ENCODE data around the gene SMARCA5. TPM values are rescaled to one million over a fixed set of nuclear protein-coding genes. Genes with fewer than 3 reads are reported as not detected.

Gene SMARCA5
- 43.6 and 44.9 TPM in 2 replicates for total RNA-seq

- Histone ChIP-seq H3K4me3 (ENCODE audit: insufficient read depth, low read length) (peak within 1 kb of the TSS; percentile 78), H3K9me3 (ENCODE audit: low read depth, low read length) (no peaks in the 10 kb centered on the region), H3K27ac (ENCODE audit: low read depth, low read length) (peak within 1 kb of the TSS; percentile 98), H3K79me2 (ENCODE audit: insufficient read depth, low read length) (peaks cover 49% of the 10 kb centered on the region), H4K20me1 (ENCODE audit: insufficient read depth, low read length) (peaks cover 30% of the 10 kb centered on the region), H3K27me3 (ENCODE audit: insufficient read depth, low read length) (peaks cover 20% of the 10 kb centered on the region), H3K4me2 (ENCODE audit: insufficient read depth, low read length) (peak within 1 kb of the TSS; percentile 92), H2AFZ (ENCODE audit: low read length) (peak within 1 kb of the TSS; percentile 97), H3K36me3 (ENCODE audit: insufficient read depth, low read length) (peaks cover 13% of the 10 kb centered on the region), H3K4me1 (ENCODE audit: insufficient read depth, low read length) (peaks cover 11% of the 10 kb centered on the region)
- peak; percentile 94 for DNase-seq (ENCODE audit: insufficient read length, low spot score, missing footprints)
- no peak for TF ChIP-seq CTCF (IDR thresholded peaks at IDR 0.05; ENCODE audit: extremely low read depth, low read depth, low read length)
Measured at GRCh38 chr4:143513314-143514168, at the start of gene SMARCA5. TSS of gene SMARCA5 (plus strand) at chr4:143513702. CDS start at chr4:143513925, 223 bp downstream.

- H3K9me3 ChIP-seq (ENCODE audit: low read depth, low read length): no peaks in the 10 kb centered on the region
- no peaks in the 10 kb centered on the region for H3K4me1 ChIP-seq (ENCODE audit: insufficient read depth, low read length)
- H3K27me3 ChIP-seq (ENCODE audit: insufficient read depth, low read length): no peaks in the 10 kb centered on the region
- TF ChIP-seq CTCF (IDR thresholded peaks at IDR 0.05; ENCODE audit: extremely low read depth, low read depth, low read length): no peak
- H3K79me2 ChIP-seq (ENCODE audit: insufficient read depth, low read length): no peaks in the 10 kb centered on the region
- no peaks in the 10 kb centered on the region for H4K20me1 ChIP-seq (ENCODE audit: insufficient read depth, low read length)
- H3K4me3 ChIP-seq (ENCODE audit: insufficient read depth, low read length): no peak overlapping the region
- H3K36me3 ChIP-seq (ENCODE audit: insufficient read depth, low read length): peaks cover 3% of the 10 kb centered on the region
- no peak overlapping the region for H2AFZ ChIP-seq (ENCODE audit: low read length)
- DNase-seq (ENCODE audit: insufficient read length, low spot score, missing footprints): no peak
- H3K4me2 ChIP-seq (ENCODE audit: insufficient read depth, low read length): no peak overlapping the region
- no peak overlapping the region for H3K27ac ChIP-seq (ENCODE audit: low read depth, low read length)
Measured at GRCh38 chr4:143473334-143474126, 40.0 kb upstream of the SMARCA5 start.

GRCh38 chr4:143477487-143477886, 36.0 kb upstream of the SMARCA5 start:
- H3K36me3 ChIP-seq (ENCODE audit: insufficient read depth, low read length): no peaks in the 10 kb centered on the region
- H3K27ac ChIP-seq (ENCODE audit: low read depth, low read length): no peak overlapping the region
- no peaks in the 10 kb centered on the region for H3K4me1 ChIP-seq (ENCODE audit: insufficient read depth, low read length)
- DNase-seq (ENCODE audit: insufficient read length, low spot score, missing footprints): no peak
- H3K27me3 ChIP-seq (ENCODE audit: insufficient read depth, low read length): no peaks in the 10 kb centered on the region
- H3K9me3 ChIP-seq (ENCODE audit: low read depth, low read length): no peaks in the 10 kb centered on the region
- no peaks in the 10 kb centered on the region for H4K20me1 ChIP-seq (ENCODE audit: insufficient read depth, low read length)
- no peak overlapping the region for H2AFZ ChIP-seq (ENCODE audit: low read length)
- H3K4me2 ChIP-seq (ENCODE audit: insufficient read depth, low read length): no peak overlapping the region
- no peak for TF ChIP-seq CTCF (IDR thresholded peaks at IDR 0.05; ENCODE audit: extremely low read depth, low read depth, low read length)
- no peak overlapping the region for H3K4me3 ChIP-seq (ENCODE audit: insufficient read depth, low read length)
- no peaks in the 10 kb centered on the region for H3K79me2 ChIP-seq (ENCODE audit: insufficient read depth, low read length)

- Histone ChIP-seq H4K20me1 (ENCODE audit: insufficient read depth, low read length) (no peaks in the 10 kb centered on the region), H3K27me3 (ENCODE audit: insufficient read depth, low read length) (no peaks in the 10 kb centered on the region), H3K4me2 (ENCODE audit: insufficient read depth, low read length) (no peak overlapping the region), H3K4me3 (ENCODE audit: insufficient read depth, low read length) (no peak overlapping the region), H2AFZ (ENCODE audit: low read length) (no peak overlapping the region), H3K36me3 (ENCODE audit: insufficient read depth, low read length) (no peaks in the 10 kb centered on the region), H3K4me1 (ENCODE audit: insufficient read depth, low read length) (no peaks in the 10 kb centered on the region), H3K9me3 (ENCODE audit: low read depth, low read length) (no peaks in the 10 kb centered on the region), H3K79me2 (ENCODE audit: insufficient read depth, low read length) (no peaks in the 10 kb centered on the region), H3K27ac (ENCODE audit: low read depth, low read length) (no peak overlapping the region)
- DNase-seq (ENCODE audit: insufficient read length, low spot score, missing footprints): no peak
- TF ChIP-seq CTCF (IDR thresholded peaks at IDR 0.05; ENCODE audit: extremely low read depth, low read depth, low read length): no peak
Measured at GRCh38 chr4:143481361-143481760, 32.1 kb upstream of the SMARCA5 start.

Data from osteoblast (primary cell).